ENCODE data around the gene GDA.
A peak's percentile ranks its signal among the peaks of the same experiment; 100 is the strongest.
"Not testable (repeated sequence)": the region's sequence is repeated elsewhere in the genome, so short reads cannot be mapped to it uniquely, and the experiment has no call there.

The GDA gene

GRCh38 chr9:72211047-72211446 lies 61.8 kb downstream of the GDA start:
- DNase-seq: no peak

GRCh38 chr9:72213906-72214305 lies 64.7 kb downstream of the GDA start:
- DNase-seq: no peak

GRCh38 chr9:72217306-72217842 lies 68.1 kb downstream of the GDA start:
- DNase-seq: no peak

GRCh38 chr9:72220589-72220988 lies 71.3 kb downstream of the GDA start:
- DNase-seq: no peak

- DNase-seq: no peak
Observed at GRCh38 chr9:72226146-72226812, 77.0 kb downstream of the GDA start.

GRCh38 chr9:72228282-72228681 lies 79.0 kb downstream of the GDA start:
- no peak for DNase-seq

- DNase-seq: no peak
Observed at GRCh38 chr9:72232778-72233177, 83.5 kb downstream of the GDA start.

- DNase-seq: no peak
Observed at GRCh38 chr9:72247549-72247948, 98.3 kb downstream of the GDA start.

GRCh38 chr9:72251589-72251988 lies 102.3 kb downstream of the GDA start:
- DNase-seq: no peak

- no peak for DNase-seq
Observed at GRCh38 chr9:72254901-72255545, 105.8 kb downstream of the GDA start.

- no peak for DNase-seq
Observed at GRCh38 chr9:72255569-72255968, 106.3 kb downstream of the GDA start.

- DNase-seq: no peak
Observed at GRCh38 chr9:72256931-72257330, 107.7 kb downstream of the GDA start.

- DNase-seq: no peak
Observed at GRCh38 chr9:72257814-72258213, 108.6 kb downstream of the GDA start.

GRCh38 chr9:72262063-72262462 lies 112.8 kb downstream of the GDA start:
- no peak for DNase-seq

- DNase-seq: no peak
Observed at GRCh38 chr9:72263572-72263971, 114.3 kb downstream of the GDA start.

- no peak for DNase-seq
Observed at GRCh38 chr9:72268961-72269360, 119.7 kb downstream of the GDA start.

GRCh38 chr9:72270359-72270758 lies 121.1 kb downstream of the GDA start:
- not testable (repeated sequence) for DNase-seq

GRCh38 chr9:72271613-72272478 lies 122.6 kb downstream of the GDA start:
- peak; percentile 18 to 40 for DNase-seq

GRCh38 chr9:72274441-72274840 lies 125.2 kb downstream of the GDA start:
- no peak for DNase-seq

- no peak for DNase-seq
Observed at GRCh38 chr9:72274916-72275315, 125.7 kb downstream of the GDA start.

- no peak for DNase-seq
Observed at GRCh38 chr9:72276429-72276828, 127.2 kb downstream of the GDA start.

GRCh38 chr9:72278959-72279358 lies 129.7 kb downstream of the GDA start:
- no peak for DNase-seq

GRCh38 chr9:72280913-72281500 lies 131.8 kb downstream of the GDA start:
- peak; percentile 53 to 78 for DNase-seq

Measured in hippocampal formation (tissue), 2 donors.